ENCODE data around the gene EXOC4.

The EXOC4 gene

DNA sequence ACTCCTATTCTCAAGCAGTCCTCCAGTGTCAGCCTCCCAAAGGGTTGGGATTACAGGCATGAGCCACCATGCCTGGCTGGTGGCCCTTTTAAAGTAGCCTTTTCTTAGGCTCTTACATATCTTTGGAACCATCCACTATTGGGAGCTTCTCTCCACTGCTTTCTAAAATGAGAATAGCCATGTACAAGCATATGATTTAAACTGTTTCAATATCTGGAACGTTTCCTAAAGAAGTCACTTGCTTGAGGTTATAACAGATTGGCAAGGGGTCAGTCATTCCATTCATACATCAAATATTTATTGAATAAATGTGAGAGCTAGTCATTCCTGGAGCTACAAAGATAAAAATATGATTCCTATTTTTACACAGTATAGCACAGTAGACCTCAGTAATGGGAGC is 776.9 kb downstream of the EXOC4 start:
- no peak for DNase-seq (ENCODE audit: low read depth in 2 of 2)

DNA sequence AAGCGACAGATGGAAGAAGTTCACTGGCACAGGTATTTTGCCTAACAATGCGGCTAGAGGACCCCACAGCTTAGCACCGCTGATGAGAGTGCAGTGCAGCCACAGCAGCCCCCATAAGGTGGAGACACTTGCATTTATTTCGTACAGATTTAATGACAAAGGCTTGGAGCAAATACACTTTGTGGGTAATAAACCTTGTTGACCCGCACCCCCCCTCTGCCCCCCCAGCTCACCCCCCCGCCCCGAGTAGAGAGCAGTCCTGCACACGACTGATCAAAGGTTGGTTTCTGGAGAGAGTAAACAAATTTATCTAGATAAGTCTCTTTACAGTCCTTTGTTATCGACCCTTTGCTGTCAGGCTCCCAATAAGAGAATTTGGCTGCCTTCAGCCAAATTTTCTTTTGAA is 777.6 kb downstream of the EXOC4 start:
- DNase-seq (ENCODE audit: low read depth in 2 of 2), result no peak

DNA sequence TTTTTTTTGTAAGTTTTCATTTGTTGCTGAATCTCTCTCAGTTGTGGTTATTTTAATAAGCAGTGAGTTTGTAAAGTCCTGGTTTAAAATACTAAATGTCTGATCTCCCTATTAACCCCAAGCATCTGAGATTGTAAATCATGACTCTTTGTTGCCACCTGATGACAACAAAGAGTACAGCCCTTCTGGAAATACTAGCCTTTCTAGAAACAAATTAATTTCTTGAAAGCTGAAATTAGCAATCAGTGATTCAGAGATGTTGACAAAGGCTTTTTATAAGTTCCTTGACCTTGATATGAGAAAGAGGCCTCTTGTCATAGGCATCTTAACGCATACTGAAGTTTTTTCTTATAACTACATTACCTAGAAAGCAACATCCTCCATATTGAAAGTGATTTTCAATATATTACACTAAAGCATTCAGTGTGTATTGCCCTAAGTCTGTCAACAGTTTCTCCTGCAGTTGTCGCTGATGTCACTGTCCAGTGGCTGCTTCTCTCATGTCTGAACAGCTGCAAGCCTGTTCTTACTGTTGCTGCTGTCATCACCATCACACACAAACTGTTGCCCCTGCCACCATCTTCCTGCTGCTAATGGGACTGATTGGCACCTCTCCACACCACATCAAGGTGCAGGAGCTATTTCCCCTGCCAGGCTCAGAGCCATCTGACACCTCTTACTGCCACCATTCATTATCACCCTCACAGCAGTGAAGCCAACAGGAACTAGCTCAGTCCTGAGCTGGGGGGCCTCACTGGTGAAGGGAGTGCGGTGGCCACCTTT is 779.1 kb downstream of the EXOC4 start:
- DNase-seq (ENCODE audit: low read depth in 2 of 2), result no peak

DNA sequence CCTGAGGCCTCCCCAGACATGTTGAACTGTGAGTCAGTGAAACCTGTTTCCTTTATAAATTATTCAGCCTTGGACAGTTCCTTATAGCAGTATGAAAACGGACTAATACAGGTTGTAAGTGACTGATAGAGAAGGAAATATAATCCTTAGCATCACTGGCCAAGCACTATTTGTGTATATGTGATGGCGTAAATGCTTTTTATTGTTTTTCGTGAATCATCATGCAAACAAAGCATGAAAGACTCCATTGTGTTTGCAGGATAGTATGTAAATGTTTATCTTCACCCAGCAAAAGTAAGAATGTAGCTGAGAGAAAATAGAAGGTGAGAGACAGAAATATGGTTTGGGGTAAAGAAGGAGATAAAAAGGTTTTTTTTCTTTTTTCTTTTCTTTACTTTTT is 781.8 kb downstream of the EXOC4 start:
- DNase-seq (ENCODE audit: low read depth in 2 of 2), result no peak

DNA sequence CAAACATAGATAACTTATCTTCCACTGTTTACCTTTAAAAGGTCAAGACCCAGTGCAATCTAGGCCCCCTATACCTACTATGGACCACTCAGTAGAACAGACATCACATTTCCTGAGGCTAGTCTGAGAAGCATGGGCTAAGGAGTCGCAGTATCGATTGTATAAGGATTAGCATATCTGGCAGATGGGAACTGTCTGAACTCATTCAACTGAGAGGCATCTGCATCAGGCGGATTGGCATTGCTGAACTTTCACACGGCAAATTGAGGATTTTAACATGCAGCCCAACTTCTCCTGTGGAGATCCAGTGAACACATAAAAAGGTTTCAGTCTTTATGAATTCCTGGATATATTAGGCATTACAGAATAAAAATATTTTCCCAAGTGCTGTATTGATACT is 785.1 kb downstream of the EXOC4 start:
- DNase-seq (ENCODE audit: low read depth in 2 of 2), result no peak

DNA sequence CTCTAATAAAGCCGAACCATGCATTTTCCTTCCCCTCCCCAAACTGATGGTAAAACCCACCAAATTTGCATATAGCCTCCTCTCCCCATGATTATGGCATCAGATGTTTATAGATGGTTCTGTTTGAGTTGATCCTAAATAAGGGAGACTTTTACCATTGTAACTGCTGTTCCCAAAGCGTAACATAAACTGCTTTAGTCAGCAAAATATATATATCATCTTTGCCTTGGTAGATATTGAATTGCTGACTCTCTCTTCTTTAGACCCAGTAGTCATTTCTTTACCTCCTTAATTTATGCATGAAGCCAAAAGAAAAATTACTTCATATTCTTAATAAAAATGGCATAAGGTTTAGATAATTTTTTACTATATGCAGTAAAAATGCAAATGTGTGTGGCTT is 788.1 kb downstream of the EXOC4 start:
- no peak for DNase-seq (ENCODE audit: low read depth in 2 of 2)

DNA sequence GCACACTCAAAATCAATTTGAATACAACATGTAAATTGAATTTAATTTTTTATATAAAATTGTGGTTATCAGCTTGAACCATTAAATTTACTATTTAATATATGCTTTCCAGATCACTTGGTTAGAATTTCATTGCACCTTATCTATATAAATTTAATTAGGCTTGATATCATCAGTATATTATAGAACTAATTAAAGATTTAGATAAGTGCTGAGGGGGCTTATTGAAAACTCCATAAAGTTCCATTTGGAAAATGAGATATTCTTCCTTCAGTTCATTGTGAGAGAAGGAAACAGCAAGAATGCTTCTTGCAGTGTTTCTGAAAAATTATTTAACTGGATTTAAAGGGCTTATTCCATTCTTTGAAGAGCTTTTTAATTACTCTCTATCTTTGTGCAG is 788.6 kb downstream of the EXOC4 start:
- DNase-seq (ENCODE audit: low read depth in 2 of 2), result no peak

DNA sequence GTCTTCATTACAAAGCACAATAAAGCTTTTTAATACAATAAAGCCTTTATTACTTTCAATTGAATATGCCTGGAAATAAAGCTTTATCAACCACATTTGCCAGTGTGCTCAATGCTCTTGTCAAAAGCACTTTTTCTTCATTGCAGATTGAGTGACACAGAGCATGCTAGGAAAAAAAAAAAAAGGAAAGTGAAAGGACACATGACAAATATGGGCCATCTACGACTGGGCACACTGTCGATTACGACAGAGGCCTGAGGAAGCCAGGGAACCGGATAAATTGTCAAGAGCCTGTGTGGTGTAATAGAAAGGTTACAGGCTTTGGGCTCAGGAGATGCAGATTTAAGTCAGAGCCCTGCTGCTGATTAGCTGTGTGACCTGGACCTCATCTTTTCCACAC is 789.4 kb downstream of the EXOC4 start:
- DNase-seq (ENCODE audit: low read depth in 2 of 2), result no peak

DNA sequence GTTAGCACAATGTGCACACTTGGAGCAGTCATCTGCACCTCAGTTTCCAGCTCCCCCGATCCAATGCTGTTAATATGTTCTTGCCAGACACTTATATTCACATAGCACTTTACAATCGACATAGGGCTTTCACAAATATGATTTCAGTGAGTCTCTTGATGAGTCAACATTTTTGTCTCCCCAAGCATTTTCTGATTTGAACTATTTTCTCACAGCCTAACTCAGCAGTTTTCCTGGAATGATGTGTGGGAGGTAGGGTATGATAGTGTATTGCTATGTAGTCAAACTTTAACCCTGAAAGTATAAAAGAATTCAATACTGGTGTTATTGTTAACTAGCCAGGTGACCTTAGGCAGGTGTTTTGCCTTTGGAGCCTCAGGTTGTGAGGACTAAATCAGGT is 791.8 kb downstream of the EXOC4 start:
- DNase-seq (ENCODE audit: low read depth in 2 of 2), result no peak

DNA sequence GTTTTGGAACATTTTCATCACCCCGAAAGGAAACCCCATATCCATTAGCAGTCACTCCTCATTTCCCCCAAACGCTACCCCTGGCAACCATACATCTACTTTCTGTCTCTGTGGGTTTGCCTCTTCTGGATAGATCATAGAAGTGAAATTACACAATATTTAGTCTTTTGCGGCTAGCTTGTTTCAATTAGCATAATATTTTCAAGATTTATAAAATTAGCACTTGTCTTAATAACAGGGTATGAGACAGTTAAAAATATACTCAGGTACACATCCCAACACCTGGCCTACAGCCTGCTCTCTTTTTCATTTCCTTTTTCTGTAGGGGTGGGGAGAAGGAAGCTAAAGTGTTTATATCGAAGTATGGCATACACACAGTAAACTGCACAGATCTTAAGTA is 792.8 kb downstream of the EXOC4 start:
- no peak for DNase-seq (ENCODE audit: low read depth in 2 of 2)

DNA sequence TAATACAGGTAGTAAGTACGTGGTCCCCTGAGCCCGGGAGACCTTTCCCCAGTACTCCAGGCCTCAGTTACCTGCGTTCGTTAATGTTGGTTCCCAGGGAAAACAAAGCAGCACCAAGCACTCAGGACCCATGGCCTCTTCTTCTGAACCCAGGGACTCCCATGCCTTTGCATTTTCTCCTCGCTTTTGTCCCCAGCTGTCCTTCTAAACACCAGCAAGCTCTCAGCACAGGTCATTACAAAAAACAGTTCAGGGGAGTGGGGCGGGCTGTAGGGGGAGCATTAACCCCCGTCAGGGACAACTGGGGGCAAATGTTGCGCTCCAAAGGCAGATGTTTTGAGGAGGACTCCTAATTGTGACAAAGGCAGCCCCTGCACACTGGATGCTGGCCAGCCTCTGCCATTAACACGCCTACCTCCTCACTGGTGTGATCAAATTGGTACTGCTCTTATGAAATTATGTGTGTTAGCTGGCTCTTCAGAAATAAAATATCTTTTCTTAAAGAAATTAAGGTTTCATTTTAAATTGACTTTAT is 793.8 kb downstream of the EXOC4 start:
- no peak for DNase-seq (ENCODE audit: low read depth in 2 of 2)

DNA sequence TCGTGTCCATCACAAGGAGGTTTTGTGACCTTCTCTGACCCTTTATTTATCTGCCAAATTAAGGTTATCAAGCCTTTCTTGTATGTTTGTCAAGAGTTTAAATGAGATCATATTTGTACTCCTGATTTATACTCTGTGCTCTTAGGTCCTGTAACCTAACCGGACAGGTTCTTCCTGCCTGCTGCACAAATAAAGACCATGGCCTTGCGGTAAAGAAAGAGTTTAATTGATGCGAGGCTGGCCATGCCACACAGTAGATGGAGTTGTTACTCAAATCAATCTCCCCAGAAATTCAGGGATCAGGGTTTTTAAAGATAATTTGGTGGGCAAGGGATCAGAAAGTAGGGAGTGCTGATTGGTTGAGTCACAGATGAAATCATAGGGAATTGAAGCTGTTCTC is 794.8 kb downstream of the EXOC4 start:
- no peak for DNase-seq (ENCODE audit: low read depth in 2 of 2)

DNA sequence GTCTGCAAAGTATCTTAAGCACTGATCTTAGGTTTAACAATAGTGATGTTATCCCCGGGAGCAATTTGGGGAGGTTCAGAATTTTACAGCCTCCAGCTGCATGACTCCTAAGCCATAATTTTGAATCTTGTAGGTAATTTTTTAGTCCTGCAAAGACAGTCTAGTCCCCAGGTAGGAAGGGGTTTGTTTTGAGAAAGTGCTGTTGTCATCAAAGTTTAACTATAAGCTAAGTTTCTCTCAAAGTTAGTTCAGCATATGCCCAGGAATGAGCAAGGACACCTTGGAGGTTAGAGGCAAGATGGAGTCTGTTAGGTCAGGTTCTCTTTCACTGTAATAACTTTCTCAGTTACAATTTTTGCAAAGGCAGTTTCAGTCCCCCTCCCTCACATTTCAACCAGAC is 795.3 kb downstream of the EXOC4 start:
- DNase-seq (ENCODE audit: low read depth in 2 of 2), result no peak

DNA sequence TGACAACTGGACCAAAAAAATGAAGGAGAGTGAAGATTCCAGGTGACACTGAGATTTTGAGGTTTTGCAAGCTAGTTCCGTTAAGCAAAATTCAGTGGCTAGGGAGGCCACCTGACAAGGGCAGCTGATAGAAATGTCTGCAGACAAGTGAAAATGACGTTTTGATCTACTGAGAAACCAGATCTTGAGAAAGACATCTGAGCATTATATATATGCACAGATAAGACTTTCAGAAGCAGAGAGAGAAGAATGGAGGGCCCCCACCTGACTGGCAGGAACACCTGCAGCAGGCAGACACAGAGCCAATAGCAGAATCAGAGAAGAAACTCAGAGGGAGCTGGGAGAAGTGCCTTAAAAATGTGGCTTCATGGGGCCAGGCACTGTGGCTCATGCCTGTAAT is 798.1 kb downstream of the EXOC4 start:
- no peak for DNase-seq (ENCODE audit: low read depth in 2 of 2)

DNA sequence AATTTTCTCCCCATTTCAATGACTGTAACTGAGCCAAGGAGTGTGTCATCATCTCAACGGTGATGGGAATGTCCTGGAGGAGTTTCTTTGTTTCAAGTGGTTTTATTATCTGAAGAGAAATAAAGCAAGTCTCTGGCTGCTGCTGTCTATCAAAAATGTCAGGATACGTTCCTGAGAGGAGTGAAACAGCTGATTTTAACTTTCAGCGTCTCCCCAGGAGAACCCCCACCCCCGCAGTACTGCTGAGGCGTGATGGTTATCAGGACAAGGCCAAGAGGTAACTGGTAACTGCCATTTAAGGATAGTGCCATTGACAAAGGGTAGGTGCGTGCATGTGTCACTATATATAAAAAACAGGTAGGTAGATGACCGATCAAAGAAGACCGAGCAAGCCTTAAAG is 803.9 kb downstream of the EXOC4 start:
- DNase-seq (ENCODE audit: low read depth in 2 of 2), result no peak

DNA sequence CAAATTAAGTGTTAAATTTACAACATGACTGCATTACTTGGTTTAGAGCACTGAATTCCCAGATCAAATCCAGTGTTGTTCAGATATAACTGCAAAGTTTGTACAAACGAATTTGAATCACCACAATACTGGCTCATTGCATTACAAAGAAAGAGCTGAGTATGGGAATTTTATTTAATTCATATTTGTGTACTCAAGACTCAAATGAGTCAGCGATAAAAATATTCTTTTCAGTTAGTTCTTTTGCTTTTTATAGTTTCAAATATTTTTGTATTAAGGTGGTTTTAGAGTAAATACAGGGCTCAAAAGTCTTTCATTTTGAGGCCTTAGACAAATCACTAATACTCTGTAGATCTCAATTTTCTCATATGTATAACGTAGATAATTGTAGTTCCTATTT is 805.6 kb downstream of the EXOC4 start:
- no peak for DNase-seq (ENCODE audit: low read depth in 2 of 2)

DNA sequence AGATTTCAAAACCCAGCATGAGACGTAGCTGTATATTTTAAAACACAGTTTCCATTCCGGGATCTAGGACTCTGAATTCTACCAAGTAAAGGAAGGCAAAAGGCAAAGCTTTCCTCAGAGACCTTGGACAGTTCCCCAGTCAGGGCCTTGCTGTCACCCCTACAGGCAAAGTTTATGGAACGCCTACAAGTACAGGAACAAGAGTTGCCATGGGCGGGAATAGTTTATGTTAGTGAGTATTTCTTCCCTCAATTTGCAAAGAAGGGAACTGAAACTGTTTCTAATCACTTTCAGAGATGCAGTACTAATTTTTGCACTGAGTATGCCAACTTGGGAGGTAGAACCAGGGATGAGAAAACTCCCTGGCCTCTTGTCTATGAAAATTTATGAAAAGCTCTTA is 806.1 kb downstream of the EXOC4 start:
- no peak for DNase-seq (ENCODE audit: low read depth in 2 of 2)

DNA sequence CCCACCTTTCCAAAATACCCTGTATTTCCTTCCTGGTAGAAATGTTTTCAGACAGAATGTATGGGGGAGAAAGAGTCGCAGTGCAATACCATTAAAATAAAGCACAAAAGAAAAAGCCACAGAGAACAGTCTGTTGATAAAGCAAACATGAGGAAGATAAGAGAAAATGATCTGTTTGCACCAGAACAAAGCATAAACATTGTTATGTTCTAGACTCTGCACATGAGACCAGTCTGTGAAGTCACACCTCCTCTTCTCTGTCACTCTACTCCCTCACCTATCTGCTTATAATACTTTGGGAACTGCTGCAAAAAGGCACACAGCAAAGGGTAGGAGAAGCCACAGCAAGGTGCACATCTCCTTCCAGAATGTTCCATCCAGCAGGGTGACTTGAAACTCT is 807.0 kb downstream of the EXOC4 start:
- DNase-seq (ENCODE audit: low read depth in 2 of 2), result no peak

DNA sequence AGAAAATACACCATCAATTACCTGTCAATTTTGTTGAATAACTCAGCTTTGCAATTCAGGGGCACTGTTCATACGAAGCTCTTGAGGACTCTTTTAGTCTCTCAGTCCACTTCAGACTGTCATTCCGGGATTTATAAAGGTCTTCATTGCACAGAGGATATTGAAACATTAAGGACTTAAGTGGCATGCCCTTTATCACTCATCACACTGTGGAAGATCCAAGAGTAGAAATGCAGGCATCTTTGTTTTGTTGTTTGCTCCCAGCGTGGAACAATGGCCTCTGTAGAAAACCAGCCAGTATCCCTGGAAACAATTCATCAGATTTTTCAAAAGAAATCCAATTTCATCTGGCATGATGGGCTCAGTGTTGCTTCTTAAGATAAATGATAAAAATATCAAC is 808.0 kb downstream of the EXOC4 start:
- DNase-seq (ENCODE audit: low read depth in 2 of 2), result no peak

DNA sequence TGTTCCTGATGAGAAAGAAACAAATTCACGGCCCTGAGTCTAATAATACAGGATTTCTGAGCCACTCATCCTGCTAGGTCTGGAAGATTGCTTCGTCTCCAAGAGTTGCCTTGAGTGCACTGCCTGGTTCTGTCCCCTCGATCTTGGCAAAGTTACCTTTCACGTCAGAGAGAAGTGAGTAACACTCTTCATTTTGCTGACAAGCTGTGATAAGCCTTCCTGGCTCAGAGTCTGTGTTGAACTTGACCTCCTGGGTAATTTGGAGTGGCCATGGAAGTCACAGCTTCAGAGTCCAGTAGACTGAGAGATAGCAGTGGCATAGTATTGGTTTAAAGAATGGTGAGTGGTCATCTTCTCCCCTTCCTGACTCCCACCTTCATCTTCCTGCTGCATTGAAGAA is 809.6 kb downstream of the EXOC4 start:
- DNase-seq (ENCODE audit: low read depth in 2 of 2), result no peak

DNA sequence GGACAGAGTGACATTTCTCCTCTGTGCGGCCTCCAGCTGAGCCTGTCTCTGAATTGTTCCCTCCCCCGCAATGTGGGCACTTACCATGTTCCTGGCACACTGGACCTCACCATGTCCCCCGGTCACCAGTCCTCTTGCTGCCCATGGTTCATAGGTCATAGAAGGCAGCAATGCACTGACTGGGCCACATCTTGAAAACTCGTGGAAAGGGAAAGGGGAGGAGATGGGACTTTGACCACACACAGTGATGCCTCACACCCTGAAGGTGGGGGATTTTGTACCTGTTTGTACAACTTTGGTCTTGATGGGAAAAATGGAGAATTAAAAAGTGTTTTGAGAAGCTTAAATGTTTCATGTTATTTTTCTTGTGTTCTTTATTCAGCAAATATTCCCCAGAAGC is 812.5 kb downstream of the EXOC4 start:
- no peak for DNase-seq (ENCODE audit: low read depth in 2 of 2)

DNA sequence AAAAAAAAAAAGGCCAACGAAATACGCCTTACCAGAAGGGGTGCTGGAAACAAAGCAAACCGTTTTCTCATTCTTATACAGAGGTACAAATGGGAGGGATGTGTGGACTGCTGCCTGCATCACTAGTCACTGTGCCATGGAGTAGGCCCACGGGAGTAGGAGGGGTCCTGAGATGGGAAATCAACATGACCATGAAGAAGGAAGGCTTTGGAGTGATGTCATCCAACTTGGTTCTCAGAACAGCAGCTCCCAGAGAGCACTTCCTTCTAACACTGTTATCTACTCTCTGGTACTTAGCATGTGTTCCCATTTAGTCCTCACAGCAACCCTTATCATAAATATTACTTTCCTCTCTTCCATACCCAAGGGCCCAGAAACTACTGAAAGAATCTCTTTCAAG is 814.3 kb downstream of the EXOC4 start:
- DNase-seq (ENCODE audit: low read depth in 2 of 2), result no peak

DNA sequence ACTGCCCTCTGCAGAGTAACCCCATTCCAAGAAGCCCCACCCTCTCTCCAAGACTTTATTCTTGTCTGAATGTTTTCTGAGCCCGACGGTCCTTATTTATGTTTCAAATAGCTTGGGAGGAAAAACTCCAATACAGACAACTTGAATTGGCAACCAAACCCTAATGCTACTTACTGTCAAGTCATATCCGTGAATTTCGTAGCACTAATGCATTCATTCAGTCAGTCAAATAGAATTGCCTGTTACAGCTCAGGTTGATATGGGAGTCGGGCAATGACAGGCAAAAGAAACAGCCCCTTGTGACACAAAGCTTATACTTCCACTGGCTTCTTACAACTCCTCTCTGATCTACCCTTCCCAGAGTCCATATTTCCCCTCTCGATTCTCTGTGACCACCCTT is 815.8 kb downstream of the EXOC4 start:
- DNase-seq (ENCODE audit: low read depth in 2 of 2), result no peak

DNA sequence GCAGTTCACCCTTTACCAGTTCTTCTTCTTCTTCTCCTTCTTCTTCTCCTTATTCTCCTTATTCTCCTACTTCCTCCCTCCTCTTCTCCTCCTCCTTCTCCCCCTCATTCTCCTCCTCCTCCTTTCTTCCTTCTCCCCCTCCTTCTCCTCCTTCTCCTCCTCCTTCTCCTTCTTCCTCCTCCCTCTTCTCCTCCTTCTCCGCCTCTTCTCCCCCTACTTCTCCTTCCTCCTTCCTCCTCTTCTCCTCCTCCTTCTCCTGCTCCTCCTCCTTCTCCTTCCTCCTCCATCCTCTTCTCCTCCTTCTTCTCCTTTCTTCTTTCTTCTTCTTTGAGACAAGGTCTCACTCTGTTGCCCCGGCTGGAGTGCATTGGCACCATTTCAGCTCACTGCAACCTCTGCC is 816.3 kb downstream of the EXOC4 start:
- no peak for DNase-seq (ENCODE audit: low read depth in 2 of 2)
